SK-N-MC (cell line): ENCODE data around the gene LIF.
"Not testable (repeated sequence)": the region's sequence is repeated elsewhere in the genome, so short reads cannot be mapped to it uniquely, and the experiment has no call there.

Source experiments
- DNase-seq: peaks from one replicate; pipeline ENCODE4 v3.0.0-alpha.2; 2011; ENCODE audit warnings: low read depth, low spot score
- H3K27ac ChIP-seq: fragments of 200-600 bp; sonication (generic); 2 replicates; pipeline ENCODE4 v1.5.1; 2016; ENCODE audit warnings: mixed run types
- H3K36me3 ChIP-seq: fragments of 200-600 bp; sonication (generic); 2 replicates; pipeline ENCODE4 v1.6.1; 2017; ENCODE audit warnings: antibody characterized with exemption, low read length, mixed read lengths; ENCODE audit not compliant: insufficient read depth
- H3K4me3 ChIP-seq: fragments of 200-600 bp; sonication (generic); 2 replicates; pipeline ENCODE4 v1.5.1; 2016
- H3K9ac ChIP-seq: fragments of 200-600 bp; sonication (generic); 2 replicates; pipeline ENCODE4 v1.8.0; 2017; ENCODE audit warnings: mixed run types, mixed read lengths; ENCODE audit not compliant: insufficient read length
- H3K9me3 ChIP-seq: fragments of 200-600 bp; sonication (generic); 2 replicates; pipeline ENCODE4 v1.6.1; 2017; ENCODE audit warnings: low read depth, mild to moderate bottlenecking, antibody characterized with exemption, low read length, moderate library complexity, mixed read lengths
- EZH2 ChIP-seq: fragments of 200-600 bp; sonication (generic); IDR thresholded peaks from one replicate; pipeline ENCODE4 v1.6.1; 2017; ENCODE audit warnings: antibody characterized with exemption
- FOXP2 ChIP-seq: optimal IDR thresholded peaks from 2 replicates; pipeline ENCODE3; 2011; ENCODE audit warnings: mild to moderate bottlenecking, moderate library complexity; ENCODE audit not compliant: insufficient read depth; ENCODE audit errors: extremely low read length, control extremely low read depth
- POLR2AphosphoS5 ChIP-seq: IDR thresholded peaks from 2 replicates; pipeline ENCODE4 v1.6.1; 2012; ENCODE audit warnings: mild to moderate bottlenecking, low read depth, low read length, borderline replicate concordance

LIF gene

GRCh38 chr22:30205281-30206115 is 41.1 kb downstream of the LIF start:
- H3K9me3 ChIP-seq: no peaks in the 10 kb centered on the region
- DNase-seq: no peak
- no peak overlapping the region for H3K27ac ChIP-seq
- no peaks in the 10 kb centered on the region for H3K36me3 ChIP-seq
- TF ChIP-seq FOXP2 (no peak), POLR2AphosphoS5 (no peak), EZH2 (no peak)
- H3K4me3 ChIP-seq: 0 out of 2 replicates have a peak overlapping the region, but pooled peaks have one; percentile 3
- H3K9ac ChIP-seq: no peak overlapping the region

- no peaks in the 10 kb centered on the region for H3K36me3 ChIP-seq
- peak; percentile 20 for DNase-seq
- H3K9me3 ChIP-seq: no peaks in the 10 kb centered on the region
- no peak overlapping the region for H3K9ac ChIP-seq
- TF ChIP-seq POLR2AphosphoS5: no peak
- no peak for TF ChIP-seq FOXP2
- TF ChIP-seq EZH2: no peak
- no peak overlapping the region for H3K27ac ChIP-seq
- H3K4me3 ChIP-seq: 0 out of 2 replicates have a peak overlapping the region, but pooled peaks have one; percentile 3
Observed at GRCh38 chr22:30204742-30205111, 41.8 kb downstream of the LIF start.

DNA sequence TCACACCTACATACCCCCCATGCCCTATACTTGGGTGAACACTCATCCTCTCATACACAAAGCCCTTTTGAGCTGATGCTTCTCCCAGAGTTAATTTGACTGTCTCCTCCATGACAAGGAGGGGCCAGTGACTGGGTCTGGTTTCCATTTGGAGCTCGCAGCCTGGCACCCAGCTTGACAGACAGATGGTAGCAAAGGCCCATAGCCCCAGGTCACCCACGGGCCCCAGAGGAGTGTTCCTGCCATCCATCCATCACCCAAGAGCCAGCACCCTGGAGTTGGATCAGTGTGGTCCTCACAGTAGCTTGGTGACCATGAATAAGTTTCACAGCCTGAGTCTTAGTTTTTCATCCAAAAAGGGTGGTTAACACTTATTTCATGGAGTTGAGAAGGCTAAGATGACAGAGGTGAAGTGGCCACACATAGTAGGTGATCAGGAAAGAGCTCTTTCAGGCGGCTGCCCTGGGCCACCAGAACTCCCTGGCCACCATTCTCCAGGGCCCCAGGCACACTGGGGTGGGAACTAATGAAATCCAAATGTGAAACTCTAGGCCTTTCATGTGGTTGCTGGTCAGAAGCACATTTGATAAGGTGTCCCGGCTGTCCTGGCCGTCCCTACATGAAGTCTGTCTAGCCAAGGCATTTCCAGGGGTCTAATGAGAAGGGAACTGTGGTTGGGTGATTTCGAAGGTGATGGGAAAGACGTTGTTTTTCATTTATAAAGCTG is 42.4 kb downstream of the LIF start:
- DNase-seq: no peak
- no peak for TF ChIP-seq FOXP2
- no peak for TF ChIP-seq EZH2
- no peak for TF ChIP-seq POLR2AphosphoS5
- H3K9me3 ChIP-seq: no peaks in the 10 kb centered on the region
- no peaks in the 10 kb centered on the region for H3K36me3 ChIP-seq
- no peak overlapping the region for H3K4me3 ChIP-seq
- no peak overlapping the region for H3K9ac ChIP-seq
- H3K27ac ChIP-seq: no peak overlapping the region

DNA sequence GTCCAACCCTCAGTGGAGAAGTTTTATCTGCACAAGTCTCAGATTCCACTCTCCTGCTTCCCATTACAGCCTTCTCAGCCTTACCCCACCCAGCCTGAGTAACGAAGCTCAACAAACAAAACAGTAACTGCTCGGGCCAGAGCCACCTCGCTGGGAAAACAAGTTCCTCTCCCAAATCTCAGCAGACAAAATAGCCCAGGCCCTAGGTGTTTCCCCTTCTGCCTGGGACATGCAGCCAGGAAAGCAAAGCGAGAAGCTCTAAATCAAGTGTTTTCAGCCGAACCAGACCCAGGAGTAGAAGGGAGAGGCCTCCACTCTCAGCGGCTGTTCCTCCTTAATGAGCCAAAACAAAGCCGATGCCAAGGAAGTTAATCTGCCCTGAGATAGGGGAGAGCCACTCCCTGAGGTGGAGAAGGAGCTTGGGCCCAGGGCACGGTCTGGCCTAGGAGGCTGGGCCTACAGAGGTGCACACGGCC is 44.0 kb downstream of the LIF start:
- TF ChIP-seq EZH2 (no peak), FOXP2 (no peak), POLR2AphosphoS5 (no peak)
- Histone ChIP-seq H3K36me3 (no peaks in the 10 kb centered on the region), H3K9me3 (no peaks in the 10 kb centered on the region), H3K4me3 (no peak overlapping the region), H3K9ac (no peak overlapping the region), H3K27ac (no peak overlapping the region)
- DNase-seq: no peak

DNA sequence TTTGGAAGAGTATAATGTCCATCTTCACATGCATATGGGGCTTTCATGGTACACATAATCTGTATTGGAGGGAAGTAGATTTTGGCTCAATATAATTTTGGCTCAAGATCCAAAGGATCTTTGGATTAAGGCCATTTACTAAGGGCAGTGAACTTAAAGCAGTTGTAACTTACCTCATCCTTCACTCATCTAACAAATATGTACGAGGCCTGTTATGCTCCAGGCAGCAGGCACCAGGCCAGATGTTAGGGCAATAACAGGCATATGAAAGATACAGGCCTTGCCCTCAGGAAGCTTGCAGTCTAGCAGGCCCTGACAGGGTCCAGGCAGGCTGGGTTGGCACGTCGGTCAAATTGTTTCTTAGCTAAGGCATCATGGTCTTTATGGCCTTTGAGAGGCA is 44.6 kb downstream of the LIF start:
- Histone ChIP-seq H3K27ac (no peak overlapping the region), H3K9me3 (no peaks in the 10 kb centered on the region), H3K9ac (no peak overlapping the region), H3K36me3 (no peaks in the 10 kb centered on the region), H3K4me3 (no peak overlapping the region)
- TF ChIP-seq POLR2AphosphoS5: no peak
- TF ChIP-seq FOXP2: no peak
- no peak for TF ChIP-seq EZH2
- DNase-seq: no peak

- H3K36me3 ChIP-seq, DNase-seq, H3K27ac ChIP-seq, H3K9me3 ChIP-seq, H3K4me3 ChIP-seq, H3K9ac ChIP-seq: not testable (repeated sequence)
Observed at GRCh38 chr22:30200905-30201304, 45.7 kb downstream of the LIF start.

DNA sequence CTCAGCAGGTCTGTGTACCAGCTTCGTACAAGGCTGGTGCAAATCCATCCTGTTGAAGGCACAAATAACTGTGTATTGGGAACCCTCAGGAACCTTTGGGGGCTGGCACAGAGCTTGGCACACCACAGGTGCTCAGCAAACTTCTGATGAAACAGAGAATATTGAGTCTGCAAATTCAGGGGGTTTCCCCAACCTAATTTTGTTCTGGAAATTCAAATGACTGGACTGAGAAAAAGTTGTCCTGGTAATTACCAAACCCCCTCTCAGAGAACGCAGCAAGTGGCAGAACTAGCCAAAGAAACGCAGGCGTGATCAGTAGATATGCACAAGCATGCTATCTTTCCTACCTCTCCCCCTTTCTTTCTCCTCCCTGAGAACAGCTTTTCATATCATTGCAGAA is 47.6 kb downstream of the LIF start:
- TF ChIP-seq FOXP2: no peak
- TF ChIP-seq EZH2: no peak
- TF ChIP-seq POLR2AphosphoS5: no peak
- H3K4me3 ChIP-seq: no peak overlapping the region
- no peak for DNase-seq
- no peak overlapping the region for H3K27ac ChIP-seq
- H3K36me3 ChIP-seq: no peaks in the 10 kb centered on the region
- no peaks in the 10 kb centered on the region for H3K9me3 ChIP-seq
- no peak overlapping the region for H3K9ac ChIP-seq

DNA sequence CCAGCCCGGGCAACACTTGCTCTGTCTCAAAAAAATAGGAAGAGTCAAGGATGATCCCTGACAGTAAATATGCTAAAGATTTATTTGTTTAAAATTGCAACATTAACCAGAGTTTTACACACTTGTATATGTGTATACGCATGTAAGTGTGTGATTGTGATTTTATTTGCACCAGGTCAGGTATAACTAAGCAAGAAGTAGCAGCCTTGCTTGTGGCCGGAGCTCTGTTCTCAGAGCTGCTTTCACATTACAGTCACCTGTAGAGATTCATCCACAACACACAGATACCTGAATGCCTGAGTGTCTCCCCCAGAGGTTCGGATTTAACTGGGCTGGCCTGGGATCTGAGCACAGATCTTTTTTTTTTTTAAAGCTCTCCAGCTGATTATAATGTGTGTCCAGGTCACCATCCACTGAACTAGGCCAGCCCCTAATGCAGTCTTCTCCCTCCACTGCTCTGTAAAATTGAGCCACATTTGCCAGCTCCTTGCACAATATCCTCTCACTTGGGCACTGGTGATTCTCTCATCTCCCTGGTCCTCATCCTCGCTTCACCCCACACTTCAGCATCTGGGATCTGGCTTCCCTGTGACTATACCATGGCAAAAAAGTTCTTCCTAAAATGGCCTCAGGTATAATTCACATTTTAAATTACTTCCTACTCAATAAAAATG is 48.3 kb downstream of the LIF start:
- no peak overlapping the region for H3K27ac ChIP-seq
- no peaks in the 10 kb centered on the region for H3K36me3 ChIP-seq
- H3K9ac ChIP-seq: no peak overlapping the region
- no peak overlapping the region for H3K4me3 ChIP-seq
- H3K9me3 ChIP-seq: no peaks in the 10 kb centered on the region
- no peak for TF ChIP-seq FOXP2
- TF ChIP-seq EZH2: no peak
- no peak for TF ChIP-seq POLR2AphosphoS5
- DNase-seq: no peak
